Skeletal muscle tissue (tissue), 2 donors: ENCODE data around the gene WBP1L. TPM values are rescaled to one million over a fixed set of nuclear protein-coding genes. Genes with fewer than 3 reads are reported as not detected.

Source experiments
- small RNA-seq: library from RNA; depleted of rRNA; stranded (forward); fragments of <200 nt; gene quantifications from one replicate; pipeline ENCODE3, GENCODE V24; 2014
- total RNA-seq: library from RNA; depleted of rRNA; stranded (reverse); fragments of >200 nt; gene quantifications from one replicate; pipeline ENCODE4 v1.2.3, GENCODE V29; 2014

The WBP1L gene
- total RNA-seq, 1 donor from 2014 or later: 24.0 TPM

Small RNA genes within 50 kb of the gene (small RNA-seq; reads per million reads assigned to genes)
- not detected for gene RNU6-1231P

Other genes starting within 250 kb of the WBP1L start
- gene ACTR1A, start 241.2 kb upstream of the WBP1L start, total RNA-seq: 66.8 TPM
- gene SUFU, start 240.0 kb upstream of the WBP1L start, total RNA-seq: 4.2 TPM
- gene TRIM8, start 99.5 kb upstream of the WBP1L start, total RNA-seq: 44.4 TPM
- 5.2 TPM for gene ARL3, start 29.6 kb upstream of the WBP1L start, total RNA-seq
- gene SFXN2, start 29.3 kb upstream of the WBP1L start, total RNA-seq: 4.2 TPM
- gene CYP17A1, start 93.5 kb downstream of the WBP1L start, total RNA-seq: not detected
- gene BORCS7, start 110.3 kb downstream of the WBP1L start, total RNA-seq: 19.3 TPM
- gene AS3MT, start 125.5 kb downstream of the WBP1L start, total RNA-seq: 6.8 TPM
- 2.1 TPM for gene CNNM2, start 174.3 kb downstream of the WBP1L start, total RNA-seq